Measurements from ENCODE around the gene TRIP11.
A peak's percentile ranks its signal among the peaks of the same experiment; 100 is the strongest.

TRIP11 gene

GRCh38 chr14:91953170-91953985, 86.5 kb downstream of the TRIP11 start:
- no peak for DNase-seq

- DNase-seq = peak; percentile 58
Observed at GRCh38 chr14:91947475-91948184, 92.2 kb downstream of the TRIP11 start, which contains the start of gene FBLN5. TSS of gene FBLN5 (minus strand) at chr14:91947694. CDS start at chr14:91947229, 465 bp downstream.

- DNase-seq = no peak
Observed at GRCh38 chr14:91946622-91947474, 93.0 kb downstream of the TRIP11 start.

GRCh38 chr14:91945751-91946621, 93.9 kb downstream of the TRIP11 start:
- no peak for DNase-seq

GRCh38 chr14:91942946-91943345, 96.9 kb downstream of the TRIP11 start:
- no peak for DNase-seq

GRCh38 chr14:91942128-91942527, 97.7 kb downstream of the TRIP11 start:
- no peak for DNase-seq

GRCh38 chr14:91940209-91940608, 99.7 kb downstream of the TRIP11 start:
- no peak for DNase-seq

- no peak for DNase-seq
Observed at GRCh38 chr14:91935586-91935985, 104.3 kb downstream of the TRIP11 start.

- no peak for DNase-seq
Observed at GRCh38 chr14:91934554-91935285, 105.1 kb downstream of the TRIP11 start.

GRCh38 chr14:91931478-91932088, 108.3 kb downstream of the TRIP11 start:
- no peak for DNase-seq

GRCh38 chr14:91929700-91930099, 110.2 kb downstream of the TRIP11 start:
- no peak for DNase-seq

- no peak for DNase-seq
Observed at GRCh38 chr14:91927800-91928199, 112.1 kb downstream of the TRIP11 start.

- DNase-seq = no peak
Observed at GRCh38 chr14:91927191-91927590, 112.7 kb downstream of the TRIP11 start.

- DNase-seq = no peak
Observed at GRCh38 chr14:91926131-91926890, 113.5 kb downstream of the TRIP11 start.

GRCh38 chr14:91925727-91926121, 114.1 kb downstream of the TRIP11 start:
- DNase-seq = no peak

GRCh38 chr14:91925001-91925726, 114.7 kb downstream of the TRIP11 start:
- no peak for DNase-seq

- DNase-seq = no peak
Observed at GRCh38 chr14:91920526-91920925, 119.3 kb downstream of the TRIP11 start.

GRCh38 chr14:91919814-91920213, 120.0 kb downstream of the TRIP11 start:
- no peak for DNase-seq

- no peak for DNase-seq
Observed at GRCh38 chr14:91918186-91918883, 121.5 kb downstream of the TRIP11 start.

Measured in CD4-positive, alpha-beta T cell treated with Interleukin-17A for 4 hours (primary cell).